SH-SY5Y (cell line): Measurements from ENCODE around the gene CRIM1.

Experiments
- GATA2 ChIP-seq: IDR thresholded peaks from 2 replicates; pipeline ENCODE4 v1.6.1; 2011; ENCODE audit warnings: mild to moderate bottlenecking, low read depth, low read length
- GATA3 ChIP-seq: IDR thresholded peaks from 2 replicates; pipeline ENCODE4 v1.6.1; 2011; ENCODE audit warnings: low read depth, mild to moderate bottlenecking, low read length, moderate library complexity

DNA sequence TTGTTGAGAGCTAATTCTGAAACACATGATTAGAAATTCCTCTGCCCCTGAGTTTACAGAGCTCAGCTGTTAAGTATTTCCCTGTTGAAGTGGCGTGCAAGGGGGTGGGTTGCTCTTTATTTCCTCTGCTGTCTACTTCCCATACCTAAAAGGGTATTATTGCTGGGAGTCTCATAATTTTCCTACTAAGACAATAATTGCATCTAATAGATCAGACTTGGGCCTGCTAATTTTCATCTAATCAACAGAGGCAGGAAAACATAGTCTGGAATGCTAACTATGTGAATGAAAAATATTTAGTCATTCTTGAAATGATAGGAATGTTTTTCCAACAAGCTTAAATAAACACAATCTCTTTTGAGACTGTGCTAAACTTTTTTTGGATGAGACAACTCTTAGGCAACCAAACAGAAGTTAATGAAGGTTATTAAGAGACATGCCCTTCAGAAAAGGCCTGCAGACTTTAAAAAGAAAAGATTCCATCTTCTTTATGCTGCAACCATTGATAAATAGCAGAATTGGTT lies 131.0 kb downstream of the CRIM1 start:
- TF ChIP-seq GATA2 (no peak), GATA3 (no peak)
